ENCODE data around the gene SRSF3.

Gene SRSF3

DNA sequence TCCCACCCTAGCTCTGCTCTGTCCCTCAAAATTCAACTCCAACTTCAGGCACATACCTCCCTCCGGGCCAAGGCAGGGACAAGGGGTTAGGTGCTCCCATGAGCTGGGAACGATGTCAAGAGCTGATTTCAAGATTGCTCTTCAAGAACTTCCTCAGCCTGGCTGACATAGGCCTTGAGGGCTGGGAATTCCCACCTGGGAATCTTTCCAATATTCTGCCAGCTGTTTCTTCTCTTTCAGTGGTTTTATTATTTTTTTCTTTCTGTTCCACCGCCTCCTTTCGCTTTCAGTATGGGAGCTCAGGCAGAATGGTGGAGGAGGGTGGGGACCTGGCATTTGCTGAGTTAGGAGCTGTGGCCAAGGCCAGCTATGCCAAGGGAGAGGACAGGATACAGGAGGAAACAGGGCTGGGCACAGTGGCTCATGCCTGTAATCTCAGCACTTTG is 33.7 kb downstream of the SRSF3 start:
- TF ChIP-seq POLR2AphosphoS5 (IDR thresholded peaks at IDR 0.05; ENCODE audit: borderline replicate concordance, low read depth, low read length) = no peak
- no peak for TF ChIP-seq EZH2 (IDR thresholded peaks at IDR 0.05)
- no peak for TF ChIP-seq FOXP2 (optimal IDR thresholded peaks at IDR 0.05; ENCODE audit: control extremely low read depth, extremely low read length, insufficient read depth)
- DNase-seq (ENCODE audit: low read depth, low spot score) = no peak
- Histone ChIP-seq H3K9ac (ENCODE audit: insufficient read length) (no peak overlapping the region), H3K9me3 (ENCODE audit: low read depth, low read length) (no peaks in the 10 kb centered on the region), H3K4me3 (no peak overlapping the region), H3K36me3 (ENCODE audit: insufficient read depth, low read length) (no peaks in the 10 kb centered on the region), H3K27ac (no peak overlapping the region)

DNA sequence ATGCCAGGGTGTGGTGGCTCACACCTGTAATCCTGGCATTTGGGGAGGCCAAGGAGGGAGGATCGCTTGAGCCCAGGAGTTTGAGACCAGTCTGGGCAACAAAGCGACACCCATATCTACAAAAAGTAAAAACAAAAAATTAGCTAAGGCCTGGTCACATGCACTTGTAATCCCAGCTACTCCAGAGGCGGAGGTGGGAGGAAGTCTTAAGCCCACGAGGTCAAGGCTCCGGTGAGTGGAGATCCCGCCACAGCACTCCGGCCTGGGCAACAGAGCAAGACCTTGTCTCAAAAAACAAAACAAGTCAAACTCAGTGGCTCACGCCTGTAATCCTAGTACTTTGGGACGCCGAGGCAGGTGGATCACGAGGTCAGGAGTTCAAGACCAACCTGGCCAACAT is 35.6 kb downstream of the SRSF3 start:
- Histone ChIP-seq H3K36me3 (ENCODE audit: insufficient read depth, low read length) (no peaks in the 10 kb centered on the region), H3K4me3 (no peak overlapping the region), H3K9me3 (ENCODE audit: low read depth, low read length) (no peaks in the 10 kb centered on the region), H3K27ac (no peak overlapping the region), H3K9ac (ENCODE audit: insufficient read length) (no peak overlapping the region)
- no peak for DNase-seq (ENCODE audit: low read depth, low spot score)
- TF ChIP-seq POLR2AphosphoS5 (IDR thresholded peaks at IDR 0.05; ENCODE audit: borderline replicate concordance, low read depth, low read length) (no peak), EZH2 (IDR thresholded peaks at IDR 0.05) (no peak), FOXP2 (optimal IDR thresholded peaks at IDR 0.05; ENCODE audit: control extremely low read depth, extremely low read length, insufficient read depth) (no peak)

DNA sequence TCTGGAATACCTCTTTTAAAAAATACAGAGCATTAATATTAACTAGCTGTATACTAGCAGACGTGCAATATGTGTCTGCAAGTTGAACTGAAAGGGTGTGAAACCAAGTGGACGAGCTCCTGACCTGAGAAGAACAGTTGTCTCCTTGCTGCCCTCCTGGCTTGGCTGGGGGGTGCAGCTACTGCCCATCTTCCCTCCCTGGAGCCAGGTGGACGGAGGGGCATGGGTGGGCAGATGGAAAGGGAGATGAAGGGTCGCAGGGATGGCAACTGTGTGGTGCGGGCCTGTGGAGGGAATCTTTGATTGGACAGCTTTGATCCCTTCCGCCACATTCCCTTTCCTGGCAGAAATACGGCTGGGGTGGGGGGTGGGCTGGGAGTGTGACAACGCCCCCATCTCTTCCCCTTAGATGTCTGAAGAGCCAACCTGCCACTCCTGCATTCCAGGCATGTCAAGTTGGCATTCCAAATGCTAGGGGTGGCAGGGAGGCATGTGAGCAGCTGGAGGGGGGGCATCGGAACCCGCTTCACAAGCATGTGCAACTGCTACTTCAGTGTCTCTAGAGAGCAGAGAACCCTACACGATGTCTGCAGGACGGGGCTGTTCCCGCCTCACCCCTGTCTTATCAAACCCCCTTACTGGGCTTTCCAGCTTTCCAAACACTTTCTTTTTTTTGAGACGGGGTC is 37.3 kb downstream of the SRSF3 start:
- no peak for TF ChIP-seq POLR2AphosphoS5 (IDR thresholded peaks at IDR 0.05; ENCODE audit: borderline replicate concordance, low read depth, low read length)
- TF ChIP-seq FOXP2 (optimal IDR thresholded peaks at IDR 0.05; ENCODE audit: control extremely low read depth, extremely low read length, insufficient read depth) = no peak

DNA sequence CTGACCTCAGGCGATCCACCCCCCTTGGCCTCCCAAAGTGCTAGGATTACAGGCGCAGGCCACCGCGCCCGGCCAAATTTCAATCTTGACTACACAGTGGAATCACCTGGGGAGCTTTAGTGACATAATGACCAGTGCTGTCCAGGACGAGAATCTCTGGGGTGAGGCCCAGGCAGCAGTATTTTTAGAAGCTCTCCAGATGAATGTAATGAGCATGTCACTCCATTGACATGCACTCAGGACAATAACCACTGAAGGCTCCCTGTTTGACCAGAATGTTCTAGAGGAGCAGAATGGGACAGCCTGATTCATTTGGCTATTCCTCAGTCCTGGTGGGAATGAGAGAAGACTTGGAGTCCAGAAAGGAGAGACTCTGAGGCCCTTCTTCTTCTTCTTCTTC is 39.2 kb downstream of the SRSF3 start:
- Histone ChIP-seq H3K9ac (ENCODE audit: insufficient read length) (no peak overlapping the region), H3K27ac (no peak overlapping the region), H3K4me3 (no peak overlapping the region), H3K9me3 (ENCODE audit: low read depth, low read length) (no peaks in the 10 kb centered on the region), H3K36me3 (ENCODE audit: insufficient read depth, low read length) (no peaks in the 10 kb centered on the region)
- TF ChIP-seq EZH2 (IDR thresholded peaks at IDR 0.05) (no peak), FOXP2 (optimal IDR thresholded peaks at IDR 0.05; ENCODE audit: control extremely low read depth, extremely low read length, insufficient read depth) (no peak), POLR2AphosphoS5 (IDR thresholded peaks at IDR 0.05; ENCODE audit: borderline replicate concordance, low read depth, low read length) (no peak)
- DNase-seq (ENCODE audit: low read depth, low spot score) = no peak

More for the DNA sequence above, 37.3 kb downstream of the SRSF3 start:
- Histone ChIP-seq H3K36me3 (ENCODE audit: insufficient read depth, low read length) (no peaks in the 10 kb centered on the region), H3K4me3 (no peak overlapping the region), H3K9me3 (ENCODE audit: low read depth, low read length) (no peaks in the 10 kb centered on the region), H3K27ac (no peak overlapping the region), H3K9ac (ENCODE audit: insufficient read length) (no peak overlapping the region)
- no peak for DNase-seq (ENCODE audit: low read depth, low spot score)

DNA sequence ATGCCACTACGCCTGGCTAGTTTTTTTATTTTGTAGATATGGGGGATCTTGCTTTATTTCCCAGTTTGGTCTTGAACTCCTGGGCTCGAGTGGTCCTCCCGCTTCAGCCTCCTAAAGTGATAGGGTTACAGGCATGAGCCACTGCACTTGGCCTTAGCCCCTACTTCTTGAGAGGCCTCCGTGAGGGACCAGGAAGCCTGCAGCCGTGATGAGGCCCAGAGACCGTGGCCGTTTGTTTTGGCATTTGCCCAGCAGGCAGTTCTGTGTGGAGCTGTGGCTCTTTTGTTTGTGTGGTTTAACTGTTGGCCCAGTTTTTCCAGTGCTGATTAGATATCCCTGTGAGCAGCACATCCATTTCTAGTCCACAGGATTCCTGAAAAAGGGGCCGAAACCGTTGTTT is 39.8 kb downstream of the SRSF3 start:
- DNase-seq (ENCODE audit: low read depth, low spot score) = no peak
- Histone ChIP-seq H3K4me3 (no peak overlapping the region), H3K9ac (ENCODE audit: insufficient read length) (no peak overlapping the region), H3K9me3 (ENCODE audit: low read depth, low read length) (no peaks in the 10 kb centered on the region), H3K27ac (no peak overlapping the region), H3K36me3 (ENCODE audit: insufficient read depth, low read length) (no peaks in the 10 kb centered on the region)
- TF ChIP-seq POLR2AphosphoS5 (IDR thresholded peaks at IDR 0.05; ENCODE audit: borderline replicate concordance, low read depth, low read length) = no peak
- no peak for TF ChIP-seq EZH2 (IDR thresholded peaks at IDR 0.05)
- no peak for TF ChIP-seq FOXP2 (optimal IDR thresholded peaks at IDR 0.05; ENCODE audit: control extremely low read depth, extremely low read length, insufficient read depth)

DNA sequence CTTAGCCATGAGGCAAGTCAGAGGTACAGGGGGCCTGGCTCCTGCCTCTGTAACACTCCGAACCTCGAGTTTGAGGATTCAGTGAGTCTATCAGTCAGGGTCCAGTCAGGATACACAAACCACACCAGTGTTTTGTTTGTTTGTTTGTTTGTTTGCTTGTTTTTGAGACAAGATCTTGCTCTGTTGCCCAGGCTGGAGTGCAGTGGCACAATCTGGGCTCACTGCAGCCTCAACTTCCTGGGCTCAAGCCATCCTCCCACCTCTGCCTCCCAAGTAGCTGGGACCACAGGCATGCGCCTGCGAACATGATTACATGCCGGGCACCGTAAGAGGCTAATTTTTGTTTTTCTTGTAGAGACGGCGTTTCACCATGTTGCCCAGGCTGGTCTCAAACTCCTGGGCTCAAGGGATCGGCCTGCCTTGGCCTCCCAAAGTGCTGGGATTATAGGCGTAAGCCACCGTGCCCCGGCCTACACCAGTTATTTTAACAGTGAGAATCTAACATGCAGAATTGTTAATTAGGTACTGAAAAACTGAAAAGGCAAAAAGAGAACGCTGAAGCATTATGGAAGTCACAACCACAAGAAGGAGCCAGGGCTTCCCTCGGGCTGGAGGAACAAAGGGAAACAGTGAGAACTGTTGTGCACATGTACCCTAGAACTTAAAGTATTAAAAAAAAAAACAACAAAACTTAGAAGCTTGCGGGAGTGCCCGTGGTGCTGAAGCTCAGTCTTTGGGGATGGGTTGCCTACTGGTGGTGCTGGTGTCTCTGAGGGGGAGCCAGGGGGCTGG is 40.4 kb downstream of the SRSF3 start:
- Histone ChIP-seq H3K4me3 (no peak overlapping the region), H3K9me3 (ENCODE audit: low read depth, low read length) (no peaks in the 10 kb centered on the region), H3K36me3 (ENCODE audit: insufficient read depth, low read length) (no peaks in the 10 kb centered on the region), H3K27ac (no peak overlapping the region), H3K9ac (ENCODE audit: insufficient read length) (no peak overlapping the region)
- no peak for DNase-seq (ENCODE audit: low read depth, low spot score)
- TF ChIP-seq POLR2AphosphoS5 (IDR thresholded peaks at IDR 0.05; ENCODE audit: borderline replicate concordance, low read depth, low read length) (no peak), FOXP2 (optimal IDR thresholded peaks at IDR 0.05; ENCODE audit: control extremely low read depth, extremely low read length, insufficient read depth) (no peak), EZH2 (IDR thresholded peaks at IDR 0.05) (no peak)

DNA sequence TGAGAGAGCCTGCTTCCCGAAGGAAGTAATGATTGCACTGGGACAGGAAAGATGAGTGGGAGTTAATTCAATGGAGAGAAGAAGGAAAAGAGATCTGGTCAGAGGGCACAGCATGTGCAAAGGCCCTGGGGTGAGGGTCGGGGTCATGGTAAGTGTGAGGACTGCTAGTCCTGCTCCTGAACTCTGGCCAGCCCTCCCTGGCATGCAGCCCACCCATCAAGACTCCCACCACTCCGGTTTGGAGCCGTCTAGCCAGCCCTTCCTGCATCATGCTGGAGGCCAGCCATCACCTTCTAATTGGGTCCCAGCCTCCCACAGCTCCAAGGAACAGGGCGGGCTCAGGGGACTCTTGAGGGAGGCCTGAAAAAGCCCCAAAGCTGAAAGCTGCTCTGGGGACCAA is 42.1 kb downstream of the SRSF3 start:
- TF ChIP-seq EZH2 (IDR thresholded peaks at IDR 0.05) (no peak), FOXP2 (optimal IDR thresholded peaks at IDR 0.05; ENCODE audit: control extremely low read depth, extremely low read length, insufficient read depth) (no peak), POLR2AphosphoS5 (IDR thresholded peaks at IDR 0.05; ENCODE audit: borderline replicate concordance, low read depth, low read length) (no peak)

DNA sequence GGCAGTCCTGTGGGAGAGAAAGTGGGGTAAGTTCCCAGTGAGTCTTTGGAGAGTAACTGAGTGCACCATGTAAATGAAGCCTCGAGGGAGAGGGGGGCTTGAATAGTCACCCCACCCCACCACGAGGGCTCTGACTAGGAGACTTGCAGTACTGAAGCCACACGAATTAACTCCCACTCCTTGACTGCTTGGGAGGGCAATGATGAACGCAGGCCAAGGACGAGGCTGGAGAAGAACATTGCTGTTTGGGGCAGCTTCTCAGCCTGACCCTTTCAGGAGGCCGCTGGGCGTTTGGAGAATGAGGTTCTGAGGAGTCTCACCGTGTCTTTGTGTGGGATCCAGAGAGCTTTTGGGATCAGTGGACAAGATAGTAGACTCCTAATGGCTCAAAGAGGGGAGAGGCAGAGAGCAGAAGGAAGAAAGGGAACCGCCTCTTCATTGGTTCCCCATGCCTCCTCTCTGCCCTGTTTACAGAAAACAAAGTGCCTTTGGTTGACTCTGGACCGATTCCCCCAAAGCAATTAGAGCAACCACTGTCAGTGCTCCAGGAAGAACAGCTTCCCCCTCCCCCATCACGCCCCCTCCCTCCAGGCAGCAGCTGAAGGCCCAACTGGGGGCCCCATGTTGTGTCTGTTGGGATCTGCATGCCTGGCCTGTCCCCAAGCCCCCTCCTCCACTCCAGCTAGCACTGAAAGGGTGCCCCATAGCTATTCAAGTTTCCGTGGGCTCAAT is 42.7 kb downstream of the SRSF3 start:
- no peaks in the 10 kb centered on the region for H3K9me3 ChIP-seq (ENCODE audit: low read depth, low read length)
- TF ChIP-seq EZH2 (IDR thresholded peaks at IDR 0.05) (no peak), FOXP2 (optimal IDR thresholded peaks at IDR 0.05; ENCODE audit: control extremely low read depth, extremely low read length, insufficient read depth) (no peak), POLR2AphosphoS5 (IDR thresholded peaks at IDR 0.05; ENCODE audit: borderline replicate concordance, low read depth, low read length) (no peak)
- DNase-seq (ENCODE audit: low read depth, low spot score) = no peak
- no peak overlapping the region for H3K27ac ChIP-seq
- H3K4me3 ChIP-seq = no peak overlapping the region
- H3K36me3 ChIP-seq (ENCODE audit: insufficient read depth, low read length) = no peaks in the 10 kb centered on the region
- H3K9ac ChIP-seq (ENCODE audit: insufficient read length) = no peak overlapping the region

More for the DNA sequence above, 42.1 kb downstream of the SRSF3 start:
- no peaks in the 10 kb centered on the region for H3K9me3 ChIP-seq (ENCODE audit: low read depth, low read length)
- H3K9ac ChIP-seq (ENCODE audit: insufficient read length) = no peak overlapping the region
- H3K4me3 ChIP-seq = no peak overlapping the region
- no peaks in the 10 kb centered on the region for H3K36me3 ChIP-seq (ENCODE audit: insufficient read depth, low read length)
- no peak for DNase-seq (ENCODE audit: low read depth, low spot score)
- no peak overlapping the region for H3K27ac ChIP-seq
